A673 (cell line): ENCODE measurements around the gene GDPD5. TPM values are rescaled to one million over a fixed set of nuclear protein-coding genes. Genes with fewer than 3 reads are reported as not detected.
A peak's percentile ranks its signal among the peaks of the same experiment; 100 is the strongest.

Experiments
- BruUV-seq: library from RNA; stranded (reverse); fragments of 400-500 nt; replicated peaks from 2 replicates; lab custom pipeline; 2021; lab: Mats Ljungman, UMichigan
- CTCF ChIA-PET: fragments of 300-600 bp; sonication (Branson Sonifier 250); formaldehyde crosslinking; loops from one replicate; lab custom pipeline; 2022; ENCODE audit warnings: antibody characterized with exemption; lab: Charles Lee
- POLR2A ChIA-PET: fragments of 300-600 bp; sonication (Branson Sonifier 250); formaldehyde crosslinking; loops from one replicate; lab custom pipeline; 2022; ENCODE audit warnings: antibody characterized with exemption; ENCODE audit not compliant: low non-redundant PET; lab: Charles Lee
- DNase-seq: peaks from one replicate; pipeline ENCODE4 v3.0.0-alpha.2; 2015; ENCODE audit warnings: low spot score
- H3K27ac ChIP-seq: fragments of 200-600 bp; sonication (generic); 2 replicates; pipeline ENCODE4 v1.5.1; 2016; ENCODE audit warnings: mixed run types, low read depth, mild to moderate bottlenecking, mixed read lengths, antibody characterized with exemption, low read length; ENCODE audit not compliant: poor library complexity, severe bottlenecking
- H3K27me3 ChIP-seq: fragments of 200-600 bp; sonication (generic); replicated peaks from 2 replicates; pipeline ENCODE4 v1.6.1; 2017; ENCODE audit warnings: mixed run types, low read depth, mild to moderate bottlenecking, mixed read lengths, antibody characterized with exemption, low read length; ENCODE audit not compliant: insufficient read depth, poor library complexity
- H3K36me3 ChIP-seq: fragments of 200-600 bp; sonication (generic); 2 replicates; pipeline ENCODE4 v1.6.1; 2016; ENCODE audit warnings: mixed run types, mild to moderate bottlenecking, mixed read lengths, antibody characterized with exemption, low read length; ENCODE audit not compliant: insufficient read depth, poor library complexity, severe bottlenecking
- H3K4me1 ChIP-seq: fragments of 200-600 bp; sonication (generic); 2 replicates; pipeline ENCODE4 v1.6.1; 2017; ENCODE audit warnings: mixed run types, mild to moderate bottlenecking, mixed read lengths, antibody characterized with exemption, low read length; ENCODE audit not compliant: insufficient read depth, poor library complexity, severe bottlenecking
- H3K4me3 ChIP-seq: fragments of 200-600 bp; sonication (generic); 2 replicates; pipeline ENCODE4 v1.5.1; 2016; ENCODE audit warnings: low read depth, mixed run types, mild to moderate bottlenecking, mixed read lengths, low read length; ENCODE audit not compliant: poor library complexity, severe bottlenecking
- H3K9me3 ChIP-seq: fragments of 200-600 bp; sonication (generic); 2 replicates; pipeline ENCODE4 v1.6.1; 2016; ENCODE audit warnings: mixed run types, low read depth, mild to moderate bottlenecking, mixed read lengths, antibody characterized with exemption, low read length; ENCODE audit not compliant: poor library complexity, severe bottlenecking
- CTCF ChIP-seq: fragments of 300-800, 200-600 bp; sonication (generic); conservative IDR thresholded peaks from 2 replicates; pipeline ENCODE4 v1.5.1; 2017; ENCODE audit warnings: low read depth, mild to moderate bottlenecking, antibody characterized with exemption, low read length, moderate library complexity, mixed read lengths
- EZH2 ChIP-seq: fragments of 200-600 bp; sonication (generic); IDR thresholded peaks from 2 replicates; pipeline ENCODE4 v1.6.1; 2017; ENCODE audit warnings: borderline replicate concordance, low read depth, mild to moderate bottlenecking, mixed read lengths, antibody characterized with exemption, low read length; ENCODE audit not compliant: poor library complexity, severe bottlenecking
- intact Hi-C: fragments of 100-400 bp; cut with micrococcal nuclease; formaldehyde crosslinking; loops from one replicate; pipeline ENCODE4 v1.10.0; 2022; ENCODE audit not compliant: unreplicated experiment
- total RNA-seq: library from RNA; stranded (reverse); gene quantifications from 2 replicates; pipeline ENCODE4 v1.2.3, GENCODE V29; 2021

The GDPD5 gene
- total RNA-seq, 1 experiment from 2014 or later = 1.4 TPM

GRCh38 chr11:75563501-75563977 is 37.8 kb upstream of the GDPD5 start:
- intact Hi-C loops = no loop called here
- no peak for DNase-seq
- Histone ChIP-seq H3K27me3 (no peaks in the 10 kb centered on the region), H3K27ac (peak overlapping the region; percentile 99), H3K4me3 (peak overlapping the region; percentile 86), H3K9me3 (no peaks in the 10 kb centered on the region), H3K36me3 (peaks cover 42% of the 10 kb centered on the region), H3K4me1 (peaks cover 53% of the 10 kb centered on the region)
- BruUV-seq = TSS peak; percentile 54
- no peak for TF ChIP-seq CTCF
- no peak for TF ChIP-seq EZH2
- CTCF ChIA-PET = no interaction called here
- POLR2A ChIA-PET = interaction anchor here (0.9 to 1.6 kb wide), 2 partner anchors 9 kb away, joined by 7 to 11 read pairs; no protein-coding TSS in a partner anchor

DNA sequence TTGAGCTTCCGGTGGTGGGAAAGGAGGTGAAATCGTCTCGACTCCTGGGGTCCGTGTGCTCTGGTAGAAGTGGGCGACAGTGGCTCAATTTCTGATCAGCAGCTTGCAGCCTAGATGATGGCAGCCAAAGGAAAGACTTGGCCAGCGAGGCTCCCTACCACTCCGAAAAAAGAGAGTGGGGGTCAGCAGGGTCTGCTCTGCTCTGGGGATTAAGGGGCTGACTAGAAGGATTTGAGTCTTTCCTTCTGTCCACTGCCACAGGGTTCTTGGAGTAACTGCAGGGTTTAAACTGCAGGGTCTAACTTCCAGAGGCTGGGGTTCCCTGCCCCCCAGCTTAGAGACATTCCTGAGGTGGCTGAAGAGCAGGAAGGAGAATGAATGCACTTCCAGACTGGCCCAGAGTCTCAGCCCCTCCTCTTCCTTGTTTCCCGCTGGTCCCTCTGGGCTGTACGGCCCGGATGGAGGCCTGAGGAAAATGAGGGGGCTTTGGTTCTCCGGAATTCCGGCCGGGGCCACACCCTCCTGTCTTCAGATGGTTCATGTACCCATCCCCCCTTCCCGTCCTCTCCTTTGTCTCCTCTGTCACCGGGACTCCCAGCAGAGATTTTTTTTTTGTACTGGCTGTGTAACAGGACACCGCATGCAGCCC is 37.2 kb upstream of the GDPD5 start:
- TSS peak; percentile 70 for BruUV-seq

More for the DNA sequence above, 37.2 kb upstream of the GDPD5 start:
- peak; percentile 92 for DNase-seq
- intact Hi-C loops = no loop called here
- Histone ChIP-seq H3K4me1 (peaks cover 59% of the 10 kb centered on the region), H3K27ac (peak overlapping the region; percentile 99), H3K36me3 (peaks cover 37% of the 10 kb centered on the region), H3K4me3 (peak overlapping the region; percentile 86), H3K9me3 (no peaks in the 10 kb centered on the region), H3K27me3 (no peaks in the 10 kb centered on the region)
- no peak for TF ChIP-seq CTCF
- TF ChIP-seq EZH2 = no peak
- CTCF ChIA-PET = interaction anchor here (0.6 to 1.0 kb wide), 3 partner anchors 14 to 253 kb away, joined by 3 to 4 read pairs (median 4); no protein-coding TSS in a partner anchor
- POLR2A ChIA-PET = interaction anchor here (0.5 to 1.6 kb wide), 2 partner anchors 9 to 147 kb away, joined by 7 to 11 read pairs; no protein-coding TSS in a partner anchor
